ENCODE measurements around the gene STXBP6.

STXBP6 gene

GRCh38 chr14:24858684-24859083, 191.3 kb downstream of the STXBP6 start:
- FAIRE-seq (no peak), DNase-seq (ENCODE audit: insufficient read length, low spot score) (no peak)
- TF ChIP-seq CTCF (IDR thresholded peaks at IDR 0.05; ENCODE audit: insufficient read depth, missing control alignments): no peak

- TF ChIP-seq CTCF (IDR thresholded peaks at IDR 0.05; ENCODE audit: insufficient read depth, missing control alignments): no peak
- no peak for DNase-seq (ENCODE audit: insufficient read length, low spot score)
- no peak for FAIRE-seq
These were observed 191.9 kb downstream of the STXBP6 start for GRCh38 chr14:24858052-24858451.

GRCh38 chr14:24857277-24857676, 192.7 kb downstream of the STXBP6 start:
- FAIRE-seq: no peak
- DNase-seq (ENCODE audit: insufficient read length, low spot score): no peak
- TF ChIP-seq CTCF (IDR thresholded peaks at IDR 0.05; ENCODE audit: insufficient read depth, missing control alignments): no peak

- DNase-seq (ENCODE audit: insufficient read length, low spot score) (no peak), FAIRE-seq (no peak)
- no peak for TF ChIP-seq CTCF (IDR thresholded peaks at IDR 0.05; ENCODE audit: insufficient read depth, missing control alignments)
These were observed 196.5 kb downstream of the STXBP6 start for GRCh38 chr14:24853446-24853845.

GRCh38 chr14:24852312-24853060, 197.5 kb downstream of the STXBP6 start:
- DNase-seq (ENCODE audit: insufficient read length, low spot score) (no peak), FAIRE-seq (no peak)
- no peak for TF ChIP-seq CTCF (IDR thresholded peaks at IDR 0.05; ENCODE audit: insufficient read depth, missing control alignments)

GRCh38 chr14:24851837-24852236, 198.1 kb downstream of the STXBP6 start:
- no peak for TF ChIP-seq CTCF (IDR thresholded peaks at IDR 0.05; ENCODE audit: insufficient read depth, missing control alignments)
- DNase-seq (ENCODE audit: insufficient read length, low spot score) (no peak), FAIRE-seq (no peak)

GRCh38 chr14:24851406-24851805, 198.5 kb downstream of the STXBP6 start:
- DNase-seq (ENCODE audit: insufficient read length, low spot score) (no peak), FAIRE-seq (no peak)
- TF ChIP-seq CTCF (IDR thresholded peaks at IDR 0.05; ENCODE audit: insufficient read depth, missing control alignments): no peak

All from D721Med (cell line).